Hematopoietic multipotent progenitor cell (in vitro differentiated cells): ENCODE results near the gene MAST4. TPM values are rescaled to one million over a fixed set of nuclear protein-coding genes. Genes with fewer than 3 reads are reported as not detected.
A peak's percentile ranks its signal among the peaks of the same experiment; 100 is the strongest.

Experiments used
- DNase-seq, 3 donors: peaks; one replicate each; pipeline ENCODE4 v3.0.0-alpha.2; 2011 to 2015; ENCODE audit warnings: low read depth in 2 of 3, low spot score in 2 of 3
- total RNA-seq: library from RNA; depleted of rRNA; stranded (reverse); fragments of >200 nt; gene quantifications from one replicate; pipeline ENCODE4 v1.2.3, GENCODE V29; 2012

MAST4 gene
- total RNA-seq, 1 donor: 19.9 TPM

GRCh38 chr5:66829826-66830225 is 233.6 kb downstream of the MAST4 start:
- DNase-seq: no peak

DNA sequence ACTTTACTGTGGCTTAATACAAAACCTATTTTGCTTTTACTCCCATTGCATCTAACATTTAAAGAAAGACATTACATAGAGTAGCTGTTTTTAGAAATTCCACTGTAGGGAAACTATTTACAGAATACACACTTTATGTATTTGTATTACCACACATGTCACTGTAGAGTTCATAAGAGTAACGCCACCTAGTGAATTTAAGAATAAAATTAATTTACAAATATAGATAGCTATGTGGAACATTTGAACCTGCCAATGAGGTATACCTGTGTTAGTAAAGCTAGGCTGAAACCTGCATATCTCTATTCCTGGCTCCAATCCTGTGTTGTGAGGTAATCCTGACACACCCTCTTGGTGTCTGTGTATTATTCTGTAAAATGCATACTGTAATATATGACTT is 234.4 kb downstream of the MAST4 start:
- DNase-seq: peak in 1 of 3 donors; percentile 14

DNA sequence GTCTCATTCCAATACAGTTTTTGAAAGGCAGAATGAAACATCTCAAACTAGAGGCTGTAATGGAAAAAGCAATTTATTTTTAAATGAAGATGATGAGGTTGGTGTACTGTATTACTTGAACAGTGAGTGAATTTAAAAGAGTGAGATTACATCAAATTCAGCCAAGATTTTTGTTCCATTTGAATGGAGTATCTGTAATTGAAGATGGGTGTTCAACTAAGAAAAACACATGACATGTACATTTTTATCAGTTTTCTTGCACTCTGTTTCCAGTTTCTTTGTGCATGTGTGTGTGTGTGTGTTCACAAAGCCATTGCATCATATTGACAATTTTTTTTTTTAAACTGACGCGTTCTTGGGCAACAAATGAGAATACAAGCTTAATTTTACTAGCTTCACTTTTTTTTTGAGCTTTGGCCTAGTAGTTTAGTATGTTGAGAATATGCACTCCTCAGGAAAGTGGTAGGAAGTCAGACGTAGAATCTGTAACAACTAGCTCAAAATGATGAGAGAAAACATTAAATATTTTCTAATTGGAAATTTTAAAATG is 243.5 kb downstream of the MAST4 start:
- no peak for DNase-seq

DNA sequence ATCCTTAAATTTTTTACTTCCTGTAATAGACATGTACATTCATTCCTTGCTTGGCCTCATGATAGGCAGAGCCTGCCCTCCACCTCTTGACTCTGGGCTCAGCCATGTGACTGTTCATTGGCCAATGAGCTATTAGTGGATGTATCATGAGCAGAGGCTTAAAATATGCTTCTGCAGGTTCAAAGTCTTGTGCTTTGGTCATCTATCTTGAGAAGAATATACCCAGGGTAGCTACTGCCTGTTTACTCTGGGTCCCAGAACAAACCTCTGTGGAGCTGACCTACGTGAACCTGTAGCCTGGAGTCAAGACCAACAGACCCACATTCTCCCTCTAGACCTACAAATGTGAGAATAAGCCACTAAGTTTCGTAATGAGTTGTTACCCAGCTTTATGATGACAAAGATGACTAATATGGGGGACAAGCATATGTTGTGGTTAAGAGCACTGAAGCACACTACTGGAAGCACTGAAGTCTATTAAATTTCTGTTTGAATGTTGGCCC is 244.4 kb downstream of the MAST4 start:
- DNase-seq: no peak

DNA sequence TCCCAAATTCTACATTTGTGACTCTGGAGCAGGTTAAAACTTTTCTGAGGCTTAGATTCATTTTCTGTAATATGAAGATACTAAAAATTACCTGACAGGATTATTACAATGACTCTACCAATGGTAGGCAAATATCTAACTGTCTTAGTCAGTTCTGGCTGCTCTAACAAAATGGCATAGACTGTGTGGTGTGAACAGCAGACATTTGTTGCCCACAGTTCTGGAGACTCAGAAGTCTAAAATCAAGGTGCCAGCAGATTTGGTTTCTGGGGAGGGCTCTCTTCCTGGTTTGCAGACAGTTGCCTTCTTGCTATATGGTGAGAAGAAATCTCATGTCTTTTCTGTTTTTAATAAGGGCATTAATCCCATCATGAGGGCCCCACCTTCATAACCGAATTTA is 245.1 kb downstream of the MAST4 start:
- DNase-seq: no peak

DNA sequence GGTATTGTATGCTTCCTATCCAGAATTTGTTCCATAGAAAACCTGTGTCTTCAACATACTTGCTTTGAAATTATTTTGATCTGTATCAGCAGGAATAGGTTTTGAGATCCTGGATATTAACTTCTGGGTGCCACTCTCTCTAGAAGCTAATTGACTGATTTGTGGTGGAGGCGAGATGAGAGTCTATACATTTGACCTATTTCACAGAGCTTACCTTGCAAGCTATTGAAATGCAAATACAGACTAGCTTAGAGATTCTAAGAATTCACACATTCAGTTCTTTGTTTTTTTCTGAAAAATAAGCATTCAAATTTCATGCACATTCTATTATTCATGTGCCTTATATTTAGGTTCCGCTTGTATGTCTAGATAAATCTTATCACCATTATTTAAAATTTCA is 246.3 kb downstream of the MAST4 start:
- DNase-seq: no peak

DNA sequence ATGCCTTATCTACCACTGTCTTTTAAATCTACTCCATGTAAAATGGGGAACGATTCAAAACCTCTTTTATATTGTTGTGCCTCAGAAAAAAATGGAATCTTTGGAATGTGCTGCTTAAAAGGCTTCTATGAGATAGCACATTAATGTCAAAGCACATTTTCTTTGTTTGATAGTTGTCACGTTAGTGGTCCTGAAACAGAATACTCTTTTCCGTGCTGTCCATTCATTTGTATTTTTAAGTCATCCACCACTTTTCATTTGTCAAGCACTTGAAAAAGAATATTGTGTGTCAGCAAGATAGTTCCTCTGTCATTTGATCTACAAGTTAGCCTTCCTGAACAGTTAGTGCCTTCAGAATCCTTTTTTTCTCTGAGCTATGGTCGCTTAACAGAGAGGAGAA is 246.9 kb downstream of the MAST4 start:
- no peak for DNase-seq

GRCh38 chr5:66848749-66849641 is 252.8 kb downstream of the MAST4 start:
- peak in 1 of 3 donors; percentile 58 for DNase-seq

DNA sequence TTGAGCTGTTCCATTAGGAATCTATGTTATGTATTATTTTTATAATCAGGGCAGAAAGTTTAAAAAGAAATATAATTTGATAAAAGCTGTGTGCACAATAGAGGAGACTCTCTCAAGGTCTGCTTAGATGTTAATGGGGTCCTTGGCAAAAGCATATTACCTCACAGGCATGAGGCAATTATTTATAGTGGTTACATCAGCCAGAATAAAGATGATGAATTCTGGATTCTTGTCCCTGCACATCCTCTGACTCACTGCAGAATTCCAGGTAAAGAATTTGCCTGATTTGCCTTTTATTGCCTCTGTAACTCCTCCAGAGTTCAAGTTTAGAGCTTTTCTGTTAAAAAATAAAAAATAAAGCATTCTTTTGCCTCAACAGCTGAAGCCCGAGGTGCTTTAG is 253.6 kb downstream of the MAST4 start:
- DNase-seq: no peak

DNA sequence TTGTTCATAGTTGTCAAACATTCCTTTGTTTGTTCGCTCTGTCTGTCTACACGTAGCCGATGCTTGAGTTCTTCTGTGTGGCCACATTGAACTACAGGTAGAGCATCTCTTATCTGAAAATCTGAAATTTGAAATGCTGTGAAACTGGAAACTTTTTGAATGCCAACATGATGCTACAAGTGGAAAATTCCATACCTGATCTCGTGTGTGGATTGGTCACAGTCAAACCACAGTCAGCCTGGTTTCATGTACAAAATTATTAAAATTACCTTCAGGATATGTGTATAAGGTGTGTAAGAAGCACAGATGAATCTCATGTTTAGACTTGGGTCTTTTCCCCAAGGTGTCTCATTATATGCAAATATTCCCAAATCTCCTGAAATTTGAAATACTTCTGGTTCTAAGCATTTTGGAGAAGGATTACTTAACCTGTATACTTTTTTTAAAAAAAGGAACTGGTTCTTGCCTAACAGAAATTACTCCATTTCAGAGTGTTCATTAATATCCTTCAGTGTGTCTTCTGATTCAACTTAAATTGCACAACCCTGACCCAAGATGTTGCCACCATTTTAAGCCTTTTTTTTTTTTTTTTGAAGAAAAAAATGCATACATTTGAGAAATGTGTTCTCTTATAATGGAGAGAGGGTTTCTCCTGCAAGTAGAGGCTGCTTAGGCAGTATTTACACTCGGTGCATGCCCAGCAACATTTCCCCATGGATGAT is 254.3 kb downstream of the MAST4 start:
- peak in 1 of 3 donors; percentile 27 for DNase-seq

GRCh38 chr5:66851306-66851705 is 255.1 kb downstream of the MAST4 start:
- no peak for DNase-seq

DNA sequence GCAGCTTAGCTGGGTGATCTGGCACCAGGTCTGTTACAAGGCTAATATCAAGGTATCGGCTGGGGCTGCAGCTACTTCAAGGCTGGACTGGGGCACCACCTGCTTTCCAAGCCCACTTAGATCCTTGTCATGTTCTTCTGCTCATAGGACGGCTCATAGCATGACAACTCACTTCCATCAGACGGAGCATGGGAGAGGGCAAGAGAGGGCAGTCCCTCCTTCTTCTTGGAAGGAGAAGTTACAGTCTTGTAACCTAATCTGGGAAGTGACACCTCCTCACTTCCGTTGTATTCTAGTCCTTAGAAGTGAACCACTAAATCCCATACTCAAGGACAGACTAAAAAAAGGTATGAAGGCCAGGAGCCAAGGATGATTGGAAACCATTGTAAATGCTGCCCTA is 258.2 kb downstream of the MAST4 start:
- DNase-seq: no peak

DNA sequence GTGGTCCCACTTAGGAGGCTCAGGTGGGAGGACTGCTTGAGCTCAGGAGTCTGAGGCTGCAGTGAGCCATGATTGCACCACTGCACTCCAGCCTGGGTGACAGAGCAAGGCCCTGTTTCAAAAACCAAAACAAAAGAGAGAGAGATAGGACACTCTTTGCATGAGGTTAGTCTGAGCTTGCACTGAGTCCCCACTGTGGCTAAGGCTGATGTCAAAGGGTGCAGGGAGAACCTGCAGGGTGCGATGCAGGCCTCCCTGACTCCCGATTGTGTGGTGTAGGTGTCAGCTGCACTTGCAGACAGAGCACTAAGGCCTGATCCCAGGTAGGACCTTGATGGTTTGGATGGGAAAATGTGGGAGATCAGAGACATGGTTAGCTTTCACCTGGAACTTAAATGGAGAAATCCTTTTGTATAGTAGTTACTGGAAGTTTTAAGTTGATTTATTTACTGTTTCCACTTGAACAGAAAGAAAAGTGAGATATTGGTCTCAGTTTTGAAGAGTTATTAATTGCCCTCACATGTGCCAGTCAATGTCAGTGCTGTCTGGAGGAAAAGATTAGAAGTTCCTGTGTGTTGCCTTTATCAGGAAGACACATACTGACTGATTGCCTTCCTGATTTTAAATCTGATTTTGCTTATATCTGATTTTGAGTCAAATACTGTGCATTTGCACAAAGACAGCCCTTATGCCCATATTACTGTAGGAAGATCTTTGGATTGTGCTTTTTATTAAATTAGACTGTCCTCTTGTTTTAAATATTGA is 260.0 kb downstream of the MAST4 start:
- DNase-seq: peak in 1 of 3 donors; percentile 47

- no peak for DNase-seq
Observed at GRCh38 chr5:66859526-66859925, 263.3 kb downstream of the MAST4 start.

DNA sequence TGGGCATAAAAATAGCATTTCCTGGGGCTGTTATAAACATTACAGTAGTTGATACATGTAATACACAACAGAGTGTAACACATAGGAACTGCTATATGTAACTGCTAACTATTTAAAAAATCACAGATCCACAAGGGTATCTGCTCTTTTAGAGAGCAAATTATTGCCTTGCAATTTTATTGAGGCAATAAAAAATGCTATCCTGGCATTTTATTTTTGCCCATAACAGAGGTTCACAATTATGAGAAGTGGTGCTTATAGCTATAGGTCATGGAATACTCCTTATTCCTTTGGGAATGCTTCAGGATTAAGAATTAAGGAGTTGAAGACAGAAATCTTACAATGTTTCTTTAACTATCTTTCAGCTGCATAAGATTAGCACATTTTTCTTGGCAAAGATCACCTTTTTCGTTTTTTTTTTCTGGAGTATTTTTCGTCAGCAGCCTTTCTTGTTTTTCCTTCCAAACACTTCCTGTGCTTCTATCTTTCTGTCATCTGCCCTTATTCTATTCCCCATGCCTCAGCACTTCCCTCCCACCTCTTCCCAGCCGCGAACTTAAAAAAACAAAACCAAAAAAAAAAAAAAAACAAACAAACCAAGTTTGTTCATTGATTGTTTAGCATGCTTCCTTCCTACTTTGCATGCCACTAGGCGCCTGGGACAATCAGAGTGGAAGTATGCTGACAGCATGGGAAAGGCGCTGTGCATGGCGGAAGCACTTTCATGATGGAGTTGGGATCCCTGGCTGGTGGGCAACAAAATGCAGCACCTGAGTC is 264.2 kb downstream of the MAST4 start:
- DNase-seq: no peak

DNA sequence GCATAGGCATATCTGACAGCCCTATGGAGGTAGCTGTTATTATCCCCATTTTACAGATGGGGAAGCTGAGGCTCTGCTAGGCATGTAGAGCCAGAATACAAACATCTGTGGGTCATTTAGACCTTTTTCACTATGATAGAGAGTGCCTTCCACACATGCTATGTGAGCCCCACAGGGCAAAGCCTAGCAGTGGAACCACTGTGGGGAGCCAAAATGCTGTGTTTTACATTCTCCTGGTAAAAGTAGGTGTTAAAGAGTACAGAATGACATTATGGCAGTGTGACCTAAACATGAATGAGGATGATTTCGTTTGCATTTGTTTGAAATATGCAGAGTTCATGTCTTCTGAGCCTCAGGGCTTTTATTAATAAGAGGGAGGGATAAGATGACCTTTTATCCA is 265.2 kb downstream of the MAST4 start:
- no peak for DNase-seq

DNA sequence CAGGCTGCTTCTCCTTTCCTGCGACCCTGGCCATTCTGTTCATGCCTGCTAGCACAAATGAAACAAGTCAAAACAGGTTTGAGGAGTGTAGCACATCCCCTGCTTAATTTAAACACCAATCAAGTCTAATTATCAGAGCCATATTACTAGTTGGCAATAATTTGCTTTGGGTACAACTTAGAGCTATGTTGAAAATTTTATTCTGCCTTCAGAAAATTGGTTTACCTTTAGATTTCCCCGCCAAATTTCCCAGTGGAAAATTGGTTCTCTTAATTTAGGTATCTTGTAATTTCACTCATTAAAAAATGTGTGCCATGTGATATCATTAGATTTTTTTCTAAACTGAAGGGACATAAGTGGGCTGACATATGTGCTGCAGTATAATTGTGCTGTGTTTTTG is 265.8 kb downstream of the MAST4 start:
- DNase-seq: no peak

DNA sequence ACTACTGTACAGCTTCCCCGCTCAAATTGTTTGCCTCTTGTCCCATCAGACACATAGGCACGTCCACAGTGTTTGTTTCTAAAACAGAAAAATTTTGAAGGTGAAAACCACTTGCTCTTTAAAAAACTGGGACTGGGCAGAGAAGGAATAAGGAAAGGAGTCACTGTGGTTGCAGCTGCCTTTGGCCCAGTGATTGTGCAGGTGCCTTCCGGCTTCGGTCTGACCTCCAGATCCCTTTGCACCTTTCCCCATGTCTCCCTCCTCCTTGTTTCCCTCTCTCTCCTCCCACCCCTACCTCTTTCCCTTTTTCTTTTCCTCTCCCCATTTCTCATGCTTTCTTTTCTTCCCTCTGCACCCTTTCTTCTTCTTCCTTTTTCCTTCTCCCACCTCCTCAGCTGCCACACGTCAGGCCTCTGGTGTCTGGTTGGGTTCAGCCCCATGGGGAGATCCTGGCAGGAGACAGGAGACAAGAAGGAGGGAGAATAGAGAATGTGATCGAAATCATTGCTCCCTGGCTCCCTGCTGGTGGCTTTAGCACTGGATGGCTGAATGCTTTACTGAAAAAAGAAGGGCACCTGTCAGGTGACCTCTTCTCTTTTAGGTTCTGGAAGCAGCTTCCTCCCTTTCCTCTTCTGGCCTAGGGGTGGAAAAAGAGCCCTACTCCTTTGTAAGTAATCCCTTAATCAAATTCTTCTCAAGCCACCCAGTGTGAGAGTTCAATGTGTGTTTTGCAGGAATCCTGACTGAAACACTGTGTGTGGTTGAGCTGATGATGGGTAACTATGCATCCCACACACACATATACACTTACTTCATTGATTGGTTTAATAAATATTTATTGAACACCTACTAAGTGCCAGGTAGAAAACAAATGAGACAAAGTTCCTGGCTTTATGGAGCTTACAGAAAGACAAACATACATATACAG is 267.3 kb downstream of the MAST4 start:
- no peak for DNase-seq
